ENCODE results near the gene OTOS. TPM values are rescaled to one million over a fixed set of nuclear protein-coding genes. Genes with fewer than 3 reads are reported as not detected.

OTOS gene
- total and polyA plus RNA-seq, 5 experiments from 2014 or later, result not detected

- ATAC-seq (no peak), DNase-seq (peak in 1 of 10 donors; percentile 60)
- Mint-ChIP-seq H3K36me3 (no peaks in the 10 kb centered on the region), H3K27me3 (peaks cover 0 to 19% (median 14%) of the 10 kb centered on the region in 5 donors), H3K9me3 (no peaks in the 10 kb centered on the region), H3K27ac (no peak overlapping the region), H3K4me1 (peaks cover 0 to 6% (median 1%) of the 10 kb centered on the region in 4 donors), H3K4me3 (no peak overlapping the region)
- POLR2A ChIA-PET, result no interaction called here
Measured at GRCh38 chr2:240144649-240145261, 4.3 kb upstream of the OTOS start.

- no peaks in the 10 kb centered on the region for H3K9me3 Mint-ChIP-seq
- H3K27me3 Mint-ChIP-seq, result peaks cover 0 to 14% (median 10%) of the 10 kb centered on the region in 5 donors
- peak; percentile 63 to 87 (median 82) for DNase-seq
- H3K4me3 Mint-ChIP-seq, result no peak overlapping the region
- H3K27ac Mint-ChIP-seq, result no peak overlapping the region
- H3K36me3 Mint-ChIP-seq, result no peaks in the 10 kb centered on the region
- H3K4me1 Mint-ChIP-seq, result peaks cover 0 to 6% (median 1%) of the 10 kb centered on the region in 4 donors
- POLR2A ChIA-PET, result no interaction called here
- peak; percentile 97 to 100 for ATAC-seq
Measured at GRCh38 chr2:240143801-240144648, 3.6 kb upstream of the OTOS start.

- peaks cover 0 to 6% (median 1%) of the 10 kb centered on the region in 4 donors for H3K4me1 Mint-ChIP-seq
- peak in 1 of 10 donors; percentile 40 for DNase-seq
- H3K27ac Mint-ChIP-seq, result no peak overlapping the region
- peaks cover 0 to 10% (median 4%) of the 10 kb centered on the region in 5 donors for H3K27me3 Mint-ChIP-seq
- H3K9me3 Mint-ChIP-seq, result no peaks in the 10 kb centered on the region
- no peaks in the 10 kb centered on the region for H3K36me3 Mint-ChIP-seq
- POLR2A ChIA-PET, result no interaction called here
- no peak overlapping the region for H3K4me3 Mint-ChIP-seq
- peak in 1 of 2 donors; percentile 4 for ATAC-seq
Measured at GRCh38 chr2:240143276-240143675, 2.8 kb upstream of the OTOS start.

GRCh38 chr2:240142859-240143258, 2.4 kb upstream of the OTOS start:
- H3K27me3 Mint-ChIP-seq, result peaks cover 0 to 10% (median 3%) of the 10 kb centered on the region in 5 donors
- H3K36me3 Mint-ChIP-seq, result no peaks in the 10 kb centered on the region
- H3K4me1 Mint-ChIP-seq, result peaks cover 0 to 6% (median 3%) of the 10 kb centered on the region in 4 donors
- DNase-seq, result peak in 1 of 10 donors; percentile 30
- H3K9me3 Mint-ChIP-seq, result peaks cover 0 to 1% (median 0%) of the 10 kb centered on the region in 9 donors
- H3K4me3 Mint-ChIP-seq, result no peak overlapping the region
- no peak for ATAC-seq
- H3K27ac Mint-ChIP-seq, result no peak overlapping the region
- POLR2A ChIA-PET, result no interaction called here

- no peak for ATAC-seq
- peaks cover 0 to 5% (median 1%) of the 10 kb centered on the region in 5 donors for H3K27me3 Mint-ChIP-seq
- H3K4me3 Mint-ChIP-seq, result no peak overlapping the region
Measured at GRCh38 chr2:240142256-240142775, 1.9 kb upstream of the OTOS start.

GRCh38 chr2:240141736-240142135, 1.3 kb upstream of the OTOS start:
- DNase-seq (peak in 1 of 10 donors; percentile 55), ATAC-seq (no peak)
- Mint-ChIP-seq H3K4me3 (no peak overlapping the region), H3K9me3 (peaks cover 0 to 2% (median 0%) of the 10 kb centered on the region in 9 donors), H3K27me3 (peaks cover 0 to 3% (median 0%) of the 10 kb centered on the region in 5 donors), H3K27ac (no peak overlapping the region), H3K36me3 (no peaks in the 10 kb centered on the region), H3K4me1 (peaks cover 5 to 11% (median 7%) of the 10 kb centered on the region in 4 donors)
- POLR2A ChIA-PET, result no interaction called here

More at GRCh38 chr2:240142256-240142775, 1.9 kb upstream of the OTOS start:
- Mint-ChIP-seq H3K36me3 (no peaks in the 10 kb centered on the region), H3K9me3 (peaks cover 0 to 2% (median 0%) of the 10 kb centered on the region in 9 donors), H3K4me1 (peaks cover under 1 to 6% (median 3%) of the 10 kb centered on the region in 4 donors), H3K27ac (no peak overlapping the region)
- peak in 1 of 10 donors; percentile 34 for DNase-seq
- POLR2A ChIA-PET, result no interaction called here

GRCh38 chr2:240140920-240141319, 462 bp upstream of the OTOS start:
- POLR2A ChIA-PET, result no interaction called here
- Mint-ChIP-seq H3K36me3 (no peaks in the 10 kb centered on the region), H3K9me3 (peaks cover 0 to 2% (median 0%) of the 10 kb centered on the region in 9 donors), H3K4me1 (peaks cover 5 to 14% (median 10%) of the 10 kb centered on the region in 4 donors), H3K4me3 (no peak overlapping the region), H3K27me3 (peaks cover 0 to 3% (median 0%) of the 10 kb centered on the region in 5 donors), H3K27ac (no peak overlapping the region)
- ATAC-seq (no peak), DNase-seq (peak in 1 of 10 donors; percentile 19)

- peak overlapping the region in 1 of 10 donors; percentile 48 for H3K27ac Mint-ChIP-seq
- POLR2A ChIA-PET, result no interaction called here
Measured at GRCh38 chr2:240139666-240140393, 628 bp downstream of the OTOS start.

GRCh38 chr2:240139011-240139441, 1.4 kb downstream of the OTOS start:
- peak overlapping the region in 1 of 10 donors; percentile 6 for H3K4me3 Mint-ChIP-seq

More at GRCh38 chr2:240139666-240140393, 628 bp downstream of the OTOS start:
- Mint-ChIP-seq H3K4me3 (no peak overlapping the region), H3K27me3 (peaks cover 0 to 3% (median 0%) of the 10 kb centered on the region in 5 donors), H3K36me3 (no peaks in the 10 kb centered on the region), H3K9me3 (peaks cover 0 to 2% (median 0%) of the 10 kb centered on the region in 9 donors), H3K4me1 (peaks cover 13 to 25% (median 19%) of the 10 kb centered on the region in 4 donors)
- no peak for ATAC-seq
- DNase-seq, result peak in 1 of 10 donors; percentile 45

GRCh38 chr2:240138254-240138984, 2.0 kb downstream of the OTOS start:
- peaks cover 0 to 2% (median 0%) of the 10 kb centered on the region in 9 donors for H3K9me3 Mint-ChIP-seq
- H3K4me1 Mint-ChIP-seq, result peaks cover 21 to 32% (median 28%) of the 10 kb centered on the region in 4 donors
- POLR2A ChIA-PET, result no interaction called here
- DNase-seq (no peak), ATAC-seq (no peak)
- H3K27me3 Mint-ChIP-seq, result peaks cover 0 to 1% (median 0%) of the 10 kb centered on the region in 5 donors
- peaks cover 0 to 11% (median 0%) of the 10 kb centered on the region in 3 donors for H3K36me3 Mint-ChIP-seq
- peak overlapping the region in 4 of 10 donors; percentile 11 to 65 (median 47) for H3K27ac Mint-ChIP-seq
- peak overlapping the region in 7 of 10 donors; percentile 18 to 96 (median 50) for H3K4me3 Mint-ChIP-seq

More at GRCh38 chr2:240139011-240139441, 1.4 kb downstream of the OTOS start:
- H3K36me3 Mint-ChIP-seq, result peaks cover 0 to 6% (median 0%) of the 10 kb centered on the region in 3 donors
- peaks cover 0 to 2% (median 0%) of the 10 kb centered on the region in 9 donors for H3K9me3 Mint-ChIP-seq
- peaks cover 0 to 1% (median 0%) of the 10 kb centered on the region in 5 donors for H3K27me3 Mint-ChIP-seq
- H3K27ac Mint-ChIP-seq, result peak overlapping the region in 1 of 10 donors; percentile 48
- H3K4me1 Mint-ChIP-seq, result peaks cover 19 to 32% (median 26%) of the 10 kb centered on the region in 4 donors
- POLR2A ChIA-PET, result no interaction called here
- ATAC-seq, result no peak
- DNase-seq, result peak in 1 of 10 donors; percentile 23

- H3K4me1 Mint-ChIP-seq, result peaks cover 21 to 32% (median 31%) of the 10 kb centered on the region in 4 donors
- H3K9me3 Mint-ChIP-seq, result peaks cover 0 to 2% (median 0%) of the 10 kb centered on the region in 9 donors
- DNase-seq (no peak), ATAC-seq (no peak)
- peaks cover 0 to 1% (median 0%) of the 10 kb centered on the region in 5 donors for H3K27me3 Mint-ChIP-seq
- peaks cover 0 to 18% (median 0%) of the 10 kb centered on the region in 3 donors for H3K36me3 Mint-ChIP-seq
- peak overlapping the region in 8 of 10 donors; percentile 40 to 92 (median 76) for H3K27ac Mint-ChIP-seq
- POLR2A ChIA-PET, result no interaction called here
- peak overlapping the region in 9 of 10 donors; percentile 18 to 96 (median 94) for H3K4me3 Mint-ChIP-seq
Measured at GRCh38 chr2:240137596-240138253, 2.7 kb downstream of the OTOS start.

Measured in naive thymus-derived CD8-positive, alpha-beta T cell (primary cell).